H1 (cell line): ENCODE data around the gene DNAAF5. TPM values are rescaled to one million over a fixed set of nuclear protein-coding genes. Genes with fewer than 3 reads are reported as not detected.

Source experiments
- CTCF ChIA-PET: fragments of 300-600 bp; sonication (Branson Sonifier 250); formaldehyde crosslinking; loops from one replicate; lab custom pipeline; 2021; ENCODE audit not compliant: partially characterized antibody; lab: Charles Lee
- POLR2A ChIA-PET: fragments of 300-600 bp; sonication (Branson Sonifier 250); formaldehyde crosslinking; loops from one replicate; lab custom pipeline; 2021; ENCODE audit warnings: inconsistent platforms; ENCODE audit not compliant: partially characterized antibody; lab: Charles Lee
- DNase-seq, 2 experiments: peaks; one replicate each; pipeline versions ENCODE4 v3.0.0 to v3.0.0-alpha.2; 2010 to 2022; ENCODE audit warnings: low spot score in 2 of 2, low read depth in 1 of 2, mixed read lengths in 1 of 2
- FAIRE-seq: peaks from 2 replicates; lab custom pipeline; 2011; peaks lifted over from hg19 to GRCh38; lab: Jason Lieb, UNC
- H2AFZ ChIP-seq: 2 replicates; pipeline ENCODE4 v1.8.1; 2012; ENCODE audit warnings: low read length, inconsistent platforms
- H2AK5ac ChIP-seq: 2 replicates; pipeline ENCODE4 v1.6.1; 2013; ENCODE audit warnings: low read depth, low read length
- H2BK120ac ChIP-seq: replicated peaks from 2 replicates; pipeline ENCODE3; 2013; ENCODE audit warnings: low read depth, low read length, inconsistent platforms
- H2BK12ac ChIP-seq: 2 replicates; pipeline ENCODE4 v1.6.1; 2013; ENCODE audit warnings: low read depth, low read length
- H2BK15ac ChIP-seq: 2 replicates; pipeline ENCODE4 v1.6.1; 2013; ENCODE audit warnings: low read length
- H2BK20ac ChIP-seq: 2 replicates; pipeline ENCODE4 v1.6.1; 2013; ENCODE audit warnings: low read length
- H2BK5ac ChIP-seq: 2 replicates; pipeline ENCODE4 v1.6.1; 2013; ENCODE audit warnings: low read depth, low read length
- H3K14ac ChIP-seq: 2 replicates; pipeline ENCODE4 v1.6.1; 2013; ENCODE audit warnings: inconsistent platforms; ENCODE audit not compliant: insufficient read length
- H3K18ac ChIP-seq: 2 replicates; pipeline ENCODE4 v1.6.1; 2013; ENCODE audit warnings: low read length; ENCODE audit errors: extremely low read depth
- H3K23ac ChIP-seq: 2 replicates; pipeline ENCODE4 v1.6.1; 2013; ENCODE audit warnings: inconsistent platforms; ENCODE audit not compliant: insufficient read length
- H3K23me2 ChIP-seq: 2 replicates; pipeline ENCODE4 v1.6.1; 2013; ENCODE audit warnings: low read depth, low read length
- H3K27ac ChIP-seq: 2 replicates; pipeline ENCODE4 v1.6.1; 2011; ENCODE audit warnings: low read depth, low read length, inconsistent platforms
- H3K27me3 ChIP-seq, 4 experiments: replicated peaks in 1 of 4; 1 replicate in 1 of 4; 2 replicates in 3 of 4; pipeline versions ENCODE4 v1.6.1 to v1.8.1; 2011 to 2013; ENCODE audit warnings: low read length in 3 of 4, mild to moderate bottlenecking in 3 of 4, inconsistent platforms in 2 of 4, mixed read lengths in 2 of 4, moderate library complexity in 1 of 4; ENCODE audit not compliant: control insufficient read depth in 3 of 4, insufficient read depth in 3 of 4; ENCODE audit errors: extremely low read depth in 1 of 4
- H3K36me3 ChIP-seq, 4 experiments: 2 replicates each; pipeline versions ENCODE4 v1.6.1 to v1.8.1; 2011 to 2013; ENCODE audit warnings: mild to moderate bottlenecking in 4 of 4, low read length in 3 of 4, moderate library complexity in 2 of 4, control low read depth in 1 of 4, inconsistent platforms in 1 of 4; ENCODE audit not compliant: insufficient read depth in 4 of 4, control insufficient read depth in 2 of 4
- H3K4ac ChIP-seq: replicated peaks from 2 replicates; pipeline ENCODE3; 2013; ENCODE audit warnings: low read length, low read depth, mixed read lengths, inconsistent platforms; ENCODE audit not compliant: insufficient read length
- H3K4me1 ChIP-seq, 4 experiments: replicated peaks in 1 of 4; 1 replicate in 1 of 4; 2 replicates in 3 of 4; pipeline versions ENCODE4 v1.6.1 to v1.8.1; 2011 to 2013; ENCODE audit warnings: low read length in 3 of 4, inconsistent platforms in 2 of 4, mixed read lengths in 1 of 4; ENCODE audit not compliant: insufficient read depth in 4 of 4, control insufficient read depth in 3 of 4
- H3K4me2 ChIP-seq, 2 experiments: 2 replicates each; pipeline versions ENCODE4 v1.6.1 to v1.8.1; 2011 to 2013; ENCODE audit warnings: low read depth in 2 of 2, low read length in 2 of 2, control low read depth in 1 of 2, inconsistent platforms in 1 of 2, mild to moderate bottlenecking in 1 of 2; ENCODE audit not compliant: insufficient read depth in 1 of 2
- H3K4me3 ChIP-seq, 4 experiments: fragments of 200-600, 300-600 bp in 1 of 4; sonication (generic), shearing (Covaris generic), sonication (Bioruptor Twin) in 1 of 4; 2 replicates each; pipeline versions ENCODE4 v1.5.1 to v1.8.1; 2011 to 2016; ENCODE audit warnings: low read length in 4 of 4, low read depth in 3 of 4, control low read depth in 2 of 4, inconsistent platforms in 2 of 4, mild to moderate bottlenecking in 2 of 4, mixed read lengths in 1 of 4, moderate library complexity in 1 of 4; ENCODE audit not compliant: insufficient read depth in 2 of 4; ENCODE audit errors: extremely low read depth in 1 of 4
- H3K56ac ChIP-seq: replicated peaks from 2 replicates; pipeline ENCODE3; 2013; ENCODE audit warnings: low read depth, mild to moderate bottlenecking, mixed read lengths, low read length, inconsistent platforms; ENCODE audit not compliant: insufficient read length
- H3K79me1 ChIP-seq: 2 replicates; pipeline ENCODE4 v1.6.1; 2013; ENCODE audit warnings: low read depth, low read length, control low read depth
- H3K79me2 ChIP-seq, 2 experiments: 2 replicates each; pipeline versions ENCODE4 v1.6.1 to v1.8.1; 2012 to 2013; ENCODE audit warnings: low read length in 2 of 2, mild to moderate bottlenecking in 2 of 2, inconsistent platforms in 1 of 2; ENCODE audit not compliant: insufficient read depth in 2 of 2, control insufficient read depth in 1 of 2
- H3K9ac ChIP-seq, 4 experiments: replicated peaks in 1 of 4; 1 replicate in 1 of 4; 2 replicates in 3 of 4; pipeline versions ENCODE4 v1.6.1 to v1.8.1; 2011 to 2013; ENCODE audit warnings: low read depth in 3 of 4, low read length in 3 of 4, control low read depth in 2 of 4, mild to moderate bottlenecking in 2 of 4, moderate library complexity in 2 of 4, inconsistent platforms in 1 of 4; ENCODE audit errors: extremely low read depth in 1 of 4
- H3K9me3 ChIP-seq, 2 experiments: 2 replicates each; pipeline versions ENCODE4 v1.6.1 to v1.8.1; 2012 to 2013; ENCODE audit warnings: mild to moderate bottlenecking in 2 of 2, moderate library complexity in 2 of 2, control low read depth in 1 of 2, inconsistent platforms in 1 of 2, low read depth in 1 of 2, low read length in 1 of 2, mixed read lengths in 1 of 2; ENCODE audit not compliant: insufficient read depth in 2 of 2
- H4K20me1 ChIP-seq, 2 experiments: replicated peaks in 1 of 2; 2 replicates each; pipeline versions ENCODE3 to v1.8.1; 2011 to 2013; ENCODE audit warnings: inconsistent platforms in 2 of 2, low read length in 2 of 2, mild to moderate bottlenecking in 1 of 2; ENCODE audit not compliant: insufficient read depth in 2 of 2, control insufficient read depth in 1 of 2
- H4K5ac ChIP-seq: 2 replicates; pipeline ENCODE4 v1.6.1; 2013; ENCODE audit warnings: low read length, low read depth, mixed read lengths, inconsistent platforms; ENCODE audit not compliant: insufficient read length
- H4K8ac ChIP-seq: 2 replicates; pipeline ENCODE4 v1.8.0; 2013; ENCODE audit warnings: mild to moderate bottlenecking, moderate library complexity, low read length, inconsistent platforms; ENCODE audit not compliant: insufficient read depth; ENCODE audit errors: extremely low read depth
- H4K91ac ChIP-seq: replicated peaks from 2 replicates; pipeline ENCODE3; 2013; ENCODE audit warnings: low read length, mixed read lengths, inconsistent platforms; ENCODE audit not compliant: insufficient read length
- BACH1 ChIP-seq: IDR thresholded peaks from 2 replicates; pipeline ENCODE4 v1.6.1; 2012; ENCODE audit warnings: low read length, improper control_type of control experiment
- BRCA1 ChIP-seq: IDR thresholded peaks from 2 replicates; pipeline ENCODE4 v1.6.1; 2012; ENCODE audit warnings: low read depth, low read length, improper control_type of control experiment
- CEBPB ChIP-seq: IDR thresholded peaks from 2 replicates; pipeline ENCODE4 v1.6.1; 2012; ENCODE audit warnings: low read depth, low read length
- CHD1 ChIP-seq: IDR thresholded peaks from 2 replicates; pipeline ENCODE4 v1.6.1; 2012; ENCODE audit warnings: low read depth, low read length, improper control_type of control experiment
- GTF2F1 ChIP-seq: IDR thresholded peaks from 2 replicates; pipeline ENCODE4 v1.6.1; 2012; ENCODE audit warnings: low read depth, low read length, improper control_type of control experiment, borderline replicate concordance
- KDM5A ChIP-seq: fragments of 200-600 bp; IDR thresholded peaks from 2 replicates; pipeline ENCODE4 v1.7.1; 2012; ENCODE audit warnings: mild to moderate bottlenecking, low read length, inconsistent platforms, mixed read lengths
- MAFK ChIP-seq: IDR thresholded peaks from 2 replicates; pipeline ENCODE4 v1.6.1; 2012; ENCODE audit warnings: low read depth, mild to moderate bottlenecking, improper control_type of control experiment, low read length
- RXRA ChIP-seq: IDR thresholded peaks from 2 replicates; pipeline ENCODE4 v1.6.1; 2011; ENCODE audit warnings: low read depth, mild to moderate bottlenecking, low read length, moderate library complexity; ENCODE audit not compliant: insufficient read depth
- SIN3A ChIP-seq, 2 experiments: IDR thresholded peaks in 1 of 2; conservative IDR thresholded peaks in 1 of 2; 2 replicates each; pipeline ENCODE4 v1.6.1; 2011 to 2012; ENCODE audit warnings: low read length in 2 of 2, improper control_type of control experiment in 1 of 2, low read depth in 1 of 2, mild to moderate bottlenecking in 1 of 2
- SRF ChIP-seq: IDR thresholded peaks from 2 replicates; pipeline ENCODE4 v1.6.1; 2011; ENCODE audit warnings: mild to moderate bottlenecking, low read depth, low read length, moderate library complexity
- YY1 ChIP-seq: IDR thresholded peaks from 2 replicates; pipeline ENCODE4 v1.6.1; 2011; ENCODE audit warnings: low read depth, mild to moderate bottlenecking, low read length
- WGBS, 2 experiments: shearing (Covaris generic) in 1 of 2; methylation state at CpG; one replicate each; pipeline versions ENCODE4 v1.1.6 to v1.1.7; 2013 to 2015; ENCODE audit warnings: low lambda C conversion rate in 2 of 2, mixed read lengths in 2 of 2, inconsistent platforms in 1 of 2, low coverage in 1 of 2, missing lambda C conversion rate in 1 of 2; ENCODE audit not compliant: insufficient replicate concordance in 2 of 2, insufficient coverage in 1 of 2, insufficient read length in 1 of 2; ENCODE audit errors: extremely low coverage in 1 of 2, missing lambda C conversion rate in 1 of 2; 5-methylcytosine and 5-hydroxymethylcytosine counted together
- polyA plus RNA-seq, 7 experiments: library from polyadenylated mRNA; depleted of rRNA in 3 of 7; stranded (reverse) in 5 of 7; unstranded in 2 of 7; fragments of >200 nt in 5 of 7; fragments of 200-250 nt in 2 of 7; gene quantifications; 1 replicate in 5 of 7; 2 replicates in 1 of 7; 4 replicates in 1 of 7; pipeline versions ENCODE4 v1.2.1 to v1.2.3, GENCODE V29; 2011 to 2013; ENCODE audit warnings: missing spikeins in 2 of 7, mixed read lengths in 2 of 7
- total RNA-seq: library from RNA; stranded (reverse); fragmentation: NEBNext Ultra II Directional; extraction: Animal tissue kit (Norgen Biotek cat#: 25700); gene quantifications from 2 replicates; pipeline ENCODE4 v1.2.1, GENCODE V29; 2021

DNAAF5 gene
- total and polyA plus RNA-seq, 2 of the 8 experiments (the other 6 are each of a cell fraction or from before 2014, with no cell fraction given) = 55.1 to 95.9 TPM

- CTCF ChIA-PET = interaction anchor here (6.3 kb wide), 1 partner anchor 8 kb away, joined by 35 read pairs; no protein-coding TSS in a partner anchor
These were observed 51.9 kb downstream of the DNAAF5 start for GRCh38 chr7:778271-778967.

More at GRCh38 chr7:778271-778967, 51.9 kb downstream of the DNAAF5 start:
- H3K4ac ChIP-seq = no peak overlapping the region
- DNase-seq (no peak), FAIRE-seq (no peak)
- H4K91ac ChIP-seq = no peak overlapping the region
- H3K27me3 ChIP-seq = no peaks in the 10 kb centered on the region
- H3K4me2 ChIP-seq = no peak overlapping the region
- no peak overlapping the region for H3K4me3 ChIP-seq
- no peak overlapping the region for H3K9ac ChIP-seq
- no peak overlapping the region for H2BK12ac ChIP-seq
- H4K8ac ChIP-seq = peak overlapping the region; percentile 77; the same call in 1 of the 2 replicates
- H3K23me2 ChIP-seq = no peaks in the 10 kb centered on the region
- H3K36me3 ChIP-seq = peaks cover 11 to 49% (median 25%) of the 10 kb centered on the region in 4 experiments
- no peak overlapping the region for H3K14ac ChIP-seq
- no peaks in the 10 kb centered on the region; the same call in 1 of the 2 replicates for H3K79me1 ChIP-seq
- peaks cover 0 to 5% (median under 1%) of the 10 kb centered on the region in 4 experiments; a peak in 2 of 7 replicates for H3K4me1 ChIP-seq
- H3K27ac ChIP-seq = no peak overlapping the region
- no peak overlapping the region for H3K18ac ChIP-seq
- H3K79me2 ChIP-seq = no peaks in the 10 kb centered on the region
- no peak overlapping the region for H2AK5ac ChIP-seq
- H2BK20ac ChIP-seq = no peak overlapping the region
- H4K5ac ChIP-seq = no peak overlapping the region
- POLR2A ChIA-PET = no interaction called here
- H2AFZ ChIP-seq = no peak overlapping the region
- no peak overlapping the region for H2BK15ac ChIP-seq
- peaks cover 3 to 4% of the 10 kb centered on the region in 2 experiments for H4K20me1 ChIP-seq
- TF ChIP-seq BACH1 (no peak), SIN3A (conservative IDR thresholded peaks at IDR 0.05 in 1 of 2, IDR thresholded peaks at IDR 0.05 in 1 of 2; ENCODE audit: low read depth in 1 of 2, low read length in 2 of 2) (no peak), BRCA1 (no peak), YY1 (no peak), CHD1 (no peak), RXRA (no peak), GTF2F1 (no peak), KDM5A (no peak), SRF (no peak), CEBPB (no peak), MAFK (no peak)
- no peak overlapping the region for H3K23ac ChIP-seq
- H3K56ac ChIP-seq = no peak overlapping the region
- WGBS, 2 experiments = 94% methylated on average over 23 of the region's 23 CpGs; no CpG with 5 or more reads in 1 of the 2 experiments
- no peak overlapping the region for H2BK120ac ChIP-seq
- no peaks in the 10 kb centered on the region for H3K9me3 ChIP-seq
- no peak overlapping the region for H2BK5ac ChIP-seq
